GM12878 (cell line): Measurements from ENCODE around the gene XAGE1B. TPM values are rescaled to one million over a fixed set of nuclear protein-coding genes. Genes with fewer than 3 reads are reported as not detected.

Source experiments
- ATAC-seq: fragments of 200-7000 bp; cut with Tn5 transposase; 3 replicates; pipeline ENCODE4 v1.9.1; 2020; ENCODE audit warnings: mild to moderate bottlenecking, moderate library complexity
- BruUV-seq: library from RNA; stranded (reverse); fragments of 400-500 nt; replicated peaks from 2 replicates; lab custom pipeline; 2021; lab: Mats Ljungman, UMichigan
- CTCF ChIA-PET: fragments of 300-600 bp; sonication (Branson Sonifier 250); formaldehyde crosslinking; extraction: SDS; loops from one replicate; lab custom pipeline; 2021; ENCODE audit warnings: inconsistent platforms; lab: Yijun Ruan, JAX
- POLR2A ChIA-PET: fragments of 350-600 bp; formaldehyde crosslinking; extraction: SDS; loops from one replicate; lab custom pipeline; 2021; ENCODE audit warnings: inconsistent platforms; lab: Charles Lee
- RAD21 ChIA-PET: fragments of 300-600 bp; sonication (Branson Sonifier 250); formaldehyde crosslinking; loops from one replicate; lab custom pipeline; 2023; ENCODE audit warnings: antibody characterized with exemption; ENCODE audit not compliant: unreplicated experiment; lab: Charles Lee
- SMC1A ChIA-PET: fragments of 300-600 bp; sonication (Branson Sonifier 250); formaldehyde crosslinking; loops from one replicate; lab custom pipeline; 2023; ENCODE audit not compliant: unreplicated experiment, uncharacterized antibody; lab: Charles Lee
- DNase-seq: peaks from one replicate; pipeline ENCODE4 v3.0.0-alpha.2; 2011; ENCODE audit warnings: low read depth, low spot score
- FAIRE-seq: peaks from 3 replicates; lab custom pipeline; 2011; peaks lifted over from hg19 to GRCh38; lab: Jason Lieb, UNC
- H2AFZ ChIP-seq: 2 replicates; pipeline ENCODE4 v1.6.0; 2011; ENCODE audit warnings: low read depth, low read length, control low read depth; ENCODE audit not compliant: control insufficient read depth
- H3K27ac ChIP-seq: 2 replicates; pipeline ENCODE4 v1.5.1; 2011; ENCODE audit warnings: control low read depth; ENCODE audit not compliant: control insufficient read depth, insufficient read depth
- H3K27me3 ChIP-seq, 2 experiments: replicated peaks in 1 of 2; 2 replicates each; pipeline versions ENCODE4 v1.6.0 to v1.6.1; 2011; ENCODE audit warnings: low read length in 1 of 2; ENCODE audit not compliant: control insufficient read depth in 2 of 2, insufficient read depth in 2 of 2
- H3K36me3 ChIP-seq, 2 experiments: 2 replicates each; pipeline ENCODE4 v1.5.1; 2011; ENCODE audit warnings: low read length in 1 of 2; ENCODE audit not compliant: control insufficient read depth in 2 of 2, insufficient read depth in 2 of 2
- H3K4me1 ChIP-seq: 2 replicates; pipeline ENCODE4 v1.6.1; 2011; ENCODE audit warnings: mild to moderate bottlenecking, low read length, moderate library complexity, mixed read lengths; ENCODE audit not compliant: control insufficient read depth, insufficient read depth
- H3K4me2 ChIP-seq: 2 replicates; pipeline ENCODE4 v1.6.0; 2011; ENCODE audit warnings: control low read depth; ENCODE audit not compliant: control insufficient read depth, insufficient read depth
- H3K4me3 ChIP-seq: fragments of 200-600 bp; sonication (generic); 2 replicates; pipeline ENCODE4 v1.5.1; 2016
- H3K79me2 ChIP-seq: 2 replicates; pipeline ENCODE4 v1.6.0; 2011; ENCODE audit warnings: low read length; ENCODE audit not compliant: control insufficient read depth, insufficient read depth
- H3K9ac ChIP-seq: 2 replicates; pipeline ENCODE4 v1.8.0; 2011; ENCODE audit warnings: low read length, control low read depth, mixed read lengths; ENCODE audit not compliant: control insufficient read depth, insufficient read depth
- H3K9me3 ChIP-seq: replicated peaks from 3 replicates; pipeline ENCODE4 v1.5.1; 2011; ENCODE audit warnings: mild to moderate bottlenecking, low read length; ENCODE audit not compliant: control insufficient read depth, insufficient read depth
- H4K20me1 ChIP-seq: 2 replicates; pipeline ENCODE4 v1.6.0; 2011; ENCODE audit not compliant: control insufficient read depth, insufficient read depth
- BMI1 ChIP-seq: fragments of 450-650 bp; IDR thresholded peaks from 2 replicates; pipeline ENCODE4 v1.6.1; 2016; ENCODE audit warnings: mild to moderate bottlenecking, moderate library complexity, borderline replicate concordance
- BRCA1 ChIP-seq: IDR thresholded peaks from 2 replicates; pipeline ENCODE4 v1.6.1; 2011; ENCODE audit warnings: low read depth, low read length, improper control_type of control experiment
- CTCF ChIP-seq, 3 experiments: IDR thresholded peaks in 2 of 3; conservative IDR thresholded peaks in 1 of 3; 2 replicates each; pipeline ENCODE4 v1.5.1; 2011; ENCODE audit warnings: low read depth in 3 of 3, low read length in 3 of 3, mild to moderate bottlenecking in 3 of 3, control low read depth in 2 of 3, moderate library complexity in 2 of 3, inconsistent platforms in 1 of 3, mixed read lengths in 1 of 3; ENCODE audit not compliant: control insufficient read depth in 2 of 3, insufficient read depth in 1 of 3; ENCODE audit errors: extremely low read depth in 1 of 3
- IKZF1 ChIP-seq: fragments of 450-650 bp; conservative IDR thresholded peaks from 2 replicates; pipeline ENCODE4 v1.6.1; 2017; ENCODE audit warnings: antibody characterized with exemption, mild to moderate bottlenecking
- MEF2A ChIP-seq: IDR thresholded peaks from 2 replicates; pipeline ENCODE4 v1.6.1; 2011; ENCODE audit warnings: low read depth, mild to moderate bottlenecking, low read length, moderate library complexity; ENCODE audit not compliant: insufficient read depth
- MYB ChIP-seq: fragments of 150-350 bp; IDR thresholded peaks from 2 replicates; pipeline ENCODE4 v1.6.1; 2014; ENCODE audit warnings: mild to moderate bottlenecking, low read depth, low read length, borderline replicate concordance
- PKNOX1 ChIP-seq: fragments of 450-650 bp; IDR thresholded peaks from 2 replicates; pipeline ENCODE4 v1.6.1; 2016; ENCODE audit warnings: mild to moderate bottlenecking
- RAD51 ChIP-seq: fragments of 450-650 bp; IDR thresholded peaks from 2 replicates; pipeline ENCODE4 v1.6.1; 2016; ENCODE audit warnings: moderate library complexity, mild to moderate bottlenecking, inconsistent platforms
- RCOR1 ChIP-seq: conservative IDR thresholded peaks from 2 replicates; pipeline ENCODE4 v1.6.1; 2012; ENCODE audit warnings: low read depth, low read length, improper control_type of control experiment
- USF2 ChIP-seq: IDR thresholded peaks from 2 replicates; pipeline ENCODE4 v1.6.1; 2011; ENCODE audit warnings: low read depth, low read length, improper control_type of control experiment, borderline replicate concordance
- ZNF217 ChIP-seq: fragments of 450-650 bp; IDR thresholded peaks from 2 replicates; pipeline ENCODE4 v1.6.1; 2017; ENCODE audit warnings: antibody characterized with exemption, mild to moderate bottlenecking
- ZZZ3 ChIP-seq: IDR thresholded peaks from 2 replicates; pipeline ENCODE4 v1.6.1; 2011; ENCODE audit warnings: low read depth; ENCODE audit not compliant: control insufficient read depth, insufficient read length
- WGBS: methylation state at CpG from one replicate; pipeline ENCODE4 v1.1.6; 2016; ENCODE audit warnings: low lambda C conversion rate; ENCODE audit not compliant: insufficient replicate concordance, insufficient coverage; ENCODE audit errors: missing lambda C conversion rate; 5-methylcytosine and 5-hydroxymethylcytosine counted together
- in situ Hi-C: fragments of 300-500 bp; cut with MboI; formaldehyde crosslinking; loops from 9 replicates; pipeline ENCODE4 v1.14.3; 2018; ENCODE audit warnings: mixed read lengths
- intact Hi-C: fragments of 100-400 bp; cut with micrococcal nuclease; formaldehyde crosslinking; loops from one replicate; pipeline ENCODE4 v1.14.2; 2022; ENCODE audit not compliant: unreplicated experiment
- polyA plus RNA-seq, 11 experiments: library from polyadenylated mRNA; depleted of rRNA in 4 of 11; unstranded in 6 of 11; stranded (reverse) in 5 of 11; fragments of >200 nt; fragmentation: Nextera tagmentation in 4 of 11; fragmentation: Illumina TruSeq in 1 of 11; extraction: Ambion mirVana in 4 of 11; extraction: Trizol in 1 of 11; gene quantifications; 1 replicate in 1 of 11; 2 replicates in 10 of 11; pipeline versions ENCODE4 v1.2.1 to v1.2.3, GENCODE V29; 2011 to 2016; ENCODE audit warnings: inconsistent platforms in 2 of 11, missing spikeins in 2 of 11, low read depth in 1 of 11
- total RNA-seq, 4 experiments: library from RNA; depleted of rRNA in 3 of 4; stranded (reverse); fragments of >200 nt in 3 of 4; fragmentation: Illumina TruSeq in 1 of 4; extraction: Trizol in 1 of 4; gene quantifications; 2 replicates each; pipeline versions ENCODE4 v1.2.1 to v1.2.3, GENCODE V29; 2013 to 2021
- TF ChIP-seq, protein P1 (sequence below): fragments of 450-650 bp; conservative IDR thresholded peaks from 2 replicates; pipeline ENCODE4 v1.6.1; 2017; ENCODE audit warnings: mild to moderate bottlenecking, moderate library complexity
- TF ChIP-seq, protein P2 (sequence below): fragments of 450-650 bp; IDR thresholded peaks from 2 replicates; pipeline ENCODE4 v1.6.1; 2018; ENCODE audit warnings: borderline replicate concordance, mild to moderate bottlenecking; ENCODE audit not compliant: partially characterized antibody

The XAGE1B gene
- total and polyA plus RNA-seq, 10 of the 15 experiments (the other 5 are each of a cell fraction or from before 2014, with no cell fraction given), result not detected

- TF ChIP-seq USF2 (no peak), MYB (no peak), RAD51 (no peak)
- TF ChIP-seq, all 136 proteins: peak for 0
Measured at GRCh38 chrX:52509916-52510315, 6.9 kb downstream of the XAGE1B start (continued).

- no TSS peak for BruUV-seq
- Histone ChIP-seq H3K9ac (no peak overlapping the region), H3K79me2 (no peaks in the 10 kb centered on the region), H2AFZ (no peak overlapping the region), H3K4me3 (no peak overlapping the region), H3K4me2 (no peak overlapping the region), H3K9me3 (no peaks in the 10 kb centered on the region), H3K27me3 (no peaks in the 10 kb centered on the region; a peak in 1 of 4 replicates), H3K27ac (no peak overlapping the region), H3K4me1 (no peaks in the 10 kb centered on the region), H3K36me3 (no peaks in the 10 kb centered on the region), H4K20me1 (no peaks in the 10 kb centered on the region)
- no peak for ATAC-seq
- no peak for DNase-seq
- intact Hi-C loops, result no loop called here
- ChIA-PET POLR2A (no interaction called here), RAD21 (no interaction called here), SMC1A (no interaction called here), CTCF (no interaction called here)
- WGBS, result 27% methylated on average over 3 of the region's 3 CpGs
- no peak for FAIRE-seq
- in situ Hi-C loops, result no loop called here
- TF ChIP-seq BRCA1 (no peak), ZZZ3 (no peak), ZNF217 (no peak), CTCF (IDR thresholded peaks at IDR 0.05 in 2 of 3, conservative IDR thresholded peaks at IDR 0.05 in 1 of 3; ENCODE audit: control insufficient read depth in 2 of 3, extremely low read depth in 1 of 3, insufficient read depth in 1 of 3, low read depth in 3 of 3, low read length in 3 of 3) (no peak), RCOR1 (no peak), BMI1 (no peak), IKZF1 (no peak), MEF2A (no peak), PKNOX1 (no peak)
- TF ChIP-seq, protein P1, sequence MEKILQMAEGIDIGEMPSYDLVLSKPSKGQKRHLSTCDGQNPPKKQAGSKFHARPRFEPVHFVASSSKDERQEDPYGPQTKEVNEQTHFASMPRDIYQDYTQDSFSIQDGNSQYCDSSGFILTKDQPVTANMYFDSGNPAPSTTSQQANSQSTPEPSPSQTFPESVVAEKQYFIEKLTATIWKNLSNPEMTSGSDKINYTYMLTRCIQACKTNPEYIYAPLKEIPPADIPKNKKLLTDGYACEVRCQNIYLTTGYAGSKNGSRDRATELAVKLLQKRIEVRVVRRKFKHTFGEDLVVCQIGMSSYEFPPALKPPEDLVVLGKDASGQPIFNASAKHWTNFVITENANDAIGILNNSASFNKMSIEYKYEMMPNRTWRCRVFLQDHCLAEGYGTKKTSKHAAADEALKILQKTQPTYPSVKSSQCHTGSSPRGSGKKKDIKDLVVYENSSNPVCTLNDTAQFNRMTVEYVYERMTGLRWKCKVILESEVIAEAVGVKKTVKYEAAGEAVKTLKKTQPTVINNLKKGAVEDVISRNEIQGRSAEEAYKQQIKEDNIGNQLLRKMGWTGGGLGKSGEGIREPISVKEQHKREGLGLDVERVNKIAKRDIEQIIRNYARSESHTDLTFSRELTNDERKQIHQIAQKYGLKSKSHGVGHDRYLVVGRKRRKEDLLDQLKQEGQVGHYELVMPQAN, result no peak
- TF ChIP-seq, protein P2, sequence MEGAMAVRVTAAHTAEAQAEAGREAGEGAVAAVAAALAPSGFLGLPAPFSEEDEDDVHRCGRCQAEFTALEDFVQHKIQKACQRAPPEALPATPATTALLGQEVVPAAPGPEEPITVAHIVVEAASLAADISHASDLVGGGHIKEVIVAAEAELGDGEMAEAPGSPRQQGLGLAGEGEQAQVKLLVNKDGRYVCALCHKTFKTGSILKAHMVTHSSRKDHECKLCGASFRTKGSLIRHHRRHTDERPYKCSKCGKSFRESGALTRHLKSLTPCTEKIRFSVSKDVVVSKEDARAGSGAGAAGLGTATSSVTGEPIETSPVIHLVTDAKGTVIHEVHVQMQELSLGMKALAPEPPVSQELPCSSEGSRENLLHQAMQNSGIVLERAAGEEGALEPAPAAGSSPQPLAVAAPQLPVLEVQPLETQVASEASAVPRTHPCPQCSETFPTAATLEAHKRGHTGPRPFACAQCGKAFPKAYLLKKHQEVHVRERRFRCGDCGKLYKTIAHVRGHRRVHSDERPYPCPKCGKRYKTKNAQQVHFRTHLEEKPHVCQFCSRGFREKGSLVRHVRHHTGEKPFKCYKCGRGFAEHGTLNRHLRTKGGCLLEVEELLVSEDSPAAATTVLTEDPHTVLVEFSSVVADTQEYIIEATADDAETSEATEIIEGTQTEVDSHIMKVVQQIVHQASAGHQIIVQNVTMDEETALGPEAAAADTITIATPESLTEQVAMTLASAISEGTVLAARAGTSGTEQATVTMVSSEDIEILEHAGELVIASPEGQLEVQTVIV, result no peak
Measured at GRCh38 chrX:52507331-52507730, 9.5 kb downstream of the XAGE1B start.
